MM.1S (cell line): ENCODE results near the gene IQCM.
A peak's percentile ranks its signal among the peaks of the same experiment; 100 is the strongest.

Source experiments
- DNase-seq: peaks from one replicate; pipeline ENCODE4 v3.0.0-alpha.2; 2015
- H2AFZ ChIP-seq: fragments of 300-600 bp; sonication (generic); 2 replicates; pipeline ENCODE4 v1.6.0; 2016; ENCODE audit warnings: antibody characterized with exemption, low read length
- H3F3A ChIP-seq: fragments of 300-600 bp; sonication (generic); 2 replicates; pipeline ENCODE4 v1.6.1; 2016; ENCODE audit warnings: mild to moderate bottlenecking, antibody characterized with exemption, low read length, moderate library complexity, mixed read lengths; ENCODE audit not compliant: insufficient read depth
- H3K27ac ChIP-seq: fragments of 300-600 bp; sonication (generic); 2 replicates; pipeline ENCODE4 v1.5.1; 2016; ENCODE audit warnings: mild to moderate bottlenecking, low read length
- H3K27me3 ChIP-seq: fragments of 300-600 bp; sonication (generic); replicated peaks from 2 replicates; pipeline ENCODE4 v1.6.0; 2016; ENCODE audit warnings: low read length; ENCODE audit not compliant: insufficient read depth
- H3K36me3 ChIP-seq: fragments of 300-600 bp; sonication (generic); replicated peaks from 2 replicates; pipeline ENCODE4 v1.6.1; 2016; ENCODE audit warnings: mild to moderate bottlenecking, low read length, mixed read lengths; ENCODE audit not compliant: insufficient read depth
- H3K4me1 ChIP-seq: fragments of 300-600 bp; sonication (generic); 2 replicates; pipeline ENCODE4 v1.6.1; 2016; ENCODE audit warnings: low read length, mixed read lengths
- H3K4me2 ChIP-seq: fragments of 300-600 bp; sonication (generic); 2 replicates; pipeline ENCODE4 v1.6.0; 2016; ENCODE audit warnings: low read depth, low read length
- H3K4me3 ChIP-seq: fragments of 300-600 bp; sonication (generic); 2 replicates; pipeline ENCODE4 v1.5.1; 2016; ENCODE audit warnings: low read length, mixed read lengths
- H3K79me2 ChIP-seq: fragments of 300-600 bp; sonication (generic); 2 replicates; pipeline ENCODE4 v1.6.1; 2016; ENCODE audit warnings: mixed run types, low read length, mixed read lengths
- H3K9ac ChIP-seq: fragments of 300-600 bp; sonication (generic); 2 replicates; pipeline ENCODE4 v1.6.1; 2016; ENCODE audit warnings: low read length, mixed read lengths
- H3K9me2 ChIP-seq: fragments of 300-600 bp; sonication (generic); replicated peaks from 2 replicates; pipeline ENCODE4 v1.6.1; 2016; ENCODE audit warnings: mild to moderate bottlenecking, low read length, mixed read lengths; ENCODE audit not compliant: insufficient read depth
- H3K9me3 ChIP-seq: fragments of 300-600 bp; sonication (generic); replicated peaks from 2 replicates; pipeline ENCODE4 v1.6.1; 2016; ENCODE audit warnings: mild to moderate bottlenecking, low read length, mixed read lengths; ENCODE audit not compliant: insufficient read depth
- H4K20me1 ChIP-seq: fragments of 300-600 bp; sonication (generic); 2 replicates; pipeline ENCODE4 v1.6.1; 2016; ENCODE audit warnings: mild to moderate bottlenecking, low read length, moderate library complexity, mixed read lengths; ENCODE audit not compliant: insufficient read depth
- EZH2 ChIP-seq: fragments of 300-600 bp; sonication (generic); optimal IDR thresholded peaks from 2 replicates; pipeline ENCODE3; 2017; ENCODE audit warnings: low read depth, mild to moderate bottlenecking, antibody characterized with exemption, low read length, mixed read lengths
- EZH2phosphoT487 ChIP-seq: fragments of 300-600 bp; sonication (generic); IDR thresholded peaks from 2 replicates; pipeline ENCODE4 v1.6.1; 2018; ENCODE audit warnings: antibody characterized with exemption, low read length
- TF ChIP-seq, protein P1 (sequence below): fragments of 300-600 bp; sonication (generic); IDR thresholded peaks from 2 replicates; pipeline ENCODE4 v1.5.1; 2016; ENCODE audit warnings: antibody characterized with exemption, low read length, mixed read lengths

IQCM gene

DNA sequence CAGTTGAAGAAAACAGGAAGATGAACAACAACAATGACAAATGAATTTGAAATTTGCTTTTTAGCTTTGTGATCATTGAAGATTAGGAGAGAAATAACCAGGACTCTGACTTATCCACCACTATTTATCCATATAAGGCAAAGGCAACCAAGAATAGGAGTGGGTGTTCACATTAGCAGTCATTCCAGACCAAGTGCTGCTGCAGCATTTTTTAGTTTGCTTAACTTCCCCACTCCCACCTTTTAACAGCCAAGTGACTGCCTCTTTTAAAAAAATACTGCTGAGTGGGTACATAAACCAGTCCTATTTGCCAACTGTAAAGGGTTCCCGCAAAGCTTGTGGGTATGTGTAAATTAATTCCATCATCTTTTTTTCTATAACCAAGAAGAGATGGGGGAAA, 230.9 kb downstream of the IQCM start:
- no peaks in the 10 kb centered on the region for H3F3A ChIP-seq
- no peak overlapping the region for H2AFZ ChIP-seq
- H3K4me2 ChIP-seq: no peak overlapping the region
- H3K9ac ChIP-seq: no peak overlapping the region
- no peak overlapping the region for H3K4me3 ChIP-seq
- H3K79me2 ChIP-seq: no peaks in the 10 kb centered on the region
- no peak for TF ChIP-seq EZH2
- TF ChIP-seq, protein P1, sequence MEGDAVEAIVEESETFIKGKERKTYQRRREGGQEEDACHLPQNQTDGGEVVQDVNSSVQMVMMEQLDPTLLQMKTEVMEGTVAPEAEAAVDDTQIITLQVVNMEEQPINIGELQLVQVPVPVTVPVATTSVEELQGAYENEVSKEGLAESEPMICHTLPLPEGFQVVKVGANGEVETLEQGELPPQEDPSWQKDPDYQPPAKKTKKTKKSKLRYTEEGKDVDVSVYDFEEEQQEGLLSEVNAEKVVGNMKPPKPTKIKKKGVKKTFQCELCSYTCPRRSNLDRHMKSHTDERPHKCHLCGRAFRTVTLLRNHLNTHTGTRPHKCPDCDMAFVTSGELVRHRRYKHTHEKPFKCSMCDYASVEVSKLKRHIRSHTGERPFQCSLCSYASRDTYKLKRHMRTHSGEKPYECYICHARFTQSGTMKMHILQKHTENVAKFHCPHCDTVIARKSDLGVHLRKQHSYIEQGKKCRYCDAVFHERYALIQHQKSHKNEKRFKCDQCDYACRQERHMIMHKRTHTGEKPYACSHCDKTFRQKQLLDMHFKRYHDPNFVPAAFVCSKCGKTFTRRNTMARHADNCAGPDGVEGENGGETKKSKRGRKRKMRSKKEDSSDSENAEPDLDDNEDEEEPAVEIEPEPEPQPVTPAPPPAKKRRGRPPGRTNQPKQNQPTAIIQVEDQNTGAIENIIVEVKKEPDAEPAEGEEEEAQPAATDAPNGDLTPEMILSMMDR: no peak
- TF ChIP-seq EZH2phosphoT487: no peak
- no peaks in the 10 kb centered on the region for H3K9me2 ChIP-seq
- H4K20me1 ChIP-seq: no peaks in the 10 kb centered on the region
- H3K9me3 ChIP-seq: no peaks in the 10 kb centered on the region
- no peak for DNase-seq
- H3K4me1 ChIP-seq: no peaks in the 10 kb centered on the region
- H3K36me3 ChIP-seq: no peaks in the 10 kb centered on the region
- H3K27ac ChIP-seq: no peak overlapping the region
- no peaks in the 10 kb centered on the region for H3K27me3 ChIP-seq

GRCh38 chr4:149574971-149575370, 240.7 kb downstream of the IQCM start:
- H3K4me1 ChIP-seq: no peaks in the 10 kb centered on the region
- H3K9ac ChIP-seq: no peak overlapping the region
- TF ChIP-seq EZH2phosphoT487: no peak
- TF ChIP-seq EZH2: no peak
- TF ChIP-seq, protein P1: no peak
- no peaks in the 10 kb centered on the region for H3K27me3 ChIP-seq
- peak; percentile 14 for DNase-seq
- H3K4me2 ChIP-seq: peak overlapping the region; percentile 6; the same call in 1 of the 2 replicates
- no peaks in the 10 kb centered on the region for H3K9me2 ChIP-seq
- H3K9me3 ChIP-seq: no peaks in the 10 kb centered on the region
- H3K36me3 ChIP-seq: no peaks in the 10 kb centered on the region
- no peaks in the 10 kb centered on the region for H3F3A ChIP-seq
- H3K4me3 ChIP-seq: no peak overlapping the region
- no peaks in the 10 kb centered on the region for H4K20me1 ChIP-seq
- H2AFZ ChIP-seq: no peak overlapping the region
- H3K27ac ChIP-seq: no peak overlapping the region
- H3K79me2 ChIP-seq: no peaks in the 10 kb centered on the region

DNA sequence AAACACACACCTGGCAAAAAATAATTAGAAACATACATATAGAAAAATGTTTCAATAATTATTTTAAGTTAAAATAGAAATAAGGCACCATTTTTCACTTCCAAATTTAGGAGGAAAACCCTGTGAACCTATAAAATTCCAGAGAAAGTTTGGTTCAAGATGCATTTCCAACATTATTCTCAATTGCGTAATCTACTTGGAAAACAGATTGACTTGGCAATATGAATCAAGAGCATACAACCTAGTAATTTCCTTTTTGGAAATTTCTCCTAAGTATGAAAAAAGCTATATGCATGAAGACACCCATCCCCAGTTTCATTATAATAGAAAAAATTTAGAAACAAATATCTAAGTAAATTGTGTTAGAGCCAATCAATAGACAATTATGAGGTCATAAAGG, 242.9 kb downstream of the IQCM start:
- Histone ChIP-seq H3F3A (no peaks in the 10 kb centered on the region), H3K9me3 (no peaks in the 10 kb centered on the region), H2AFZ (no peak overlapping the region), H3K4me1 (no peaks in the 10 kb centered on the region), H3K4me2 (no peak overlapping the region), H3K79me2 (no peaks in the 10 kb centered on the region), H3K36me3 (no peaks in the 10 kb centered on the region), H3K9ac (no peak overlapping the region), H3K27me3 (no peaks in the 10 kb centered on the region), H4K20me1 (no peaks in the 10 kb centered on the region), H3K9me2 (no peaks in the 10 kb centered on the region), H3K4me3 (no peak overlapping the region), H3K27ac (no peak overlapping the region)
- TF ChIP-seq EZH2: no peak
- TF ChIP-seq, protein P1: no peak
- no peak for TF ChIP-seq EZH2phosphoT487
- DNase-seq: no peak

- Histone ChIP-seq H3K79me2 (no peaks in the 10 kb centered on the region), H3K27ac (no peak overlapping the region), H3K36me3 (no peaks in the 10 kb centered on the region), H4K20me1 (no peaks in the 10 kb centered on the region), H3K9me2 (no peaks in the 10 kb centered on the region), H3K27me3 (no peaks in the 10 kb centered on the region), H2AFZ (no peak overlapping the region), H3F3A (no peaks in the 10 kb centered on the region), H3K4me3 (no peak overlapping the region), H3K4me1 (no peaks in the 10 kb centered on the region), H3K9me3 (no peaks in the 10 kb centered on the region), H3K4me2 (no peak overlapping the region), H3K9ac (no peak overlapping the region)
- TF ChIP-seq, protein P1: no peak
- no peak for TF ChIP-seq EZH2
- TF ChIP-seq EZH2phosphoT487: no peak
- no peak for DNase-seq
Measured at GRCh38 chr4:149555799-149556198, 259.8 kb downstream of the IQCM start.
